DND-41 (cell line): ENCODE measurements around the gene CNTNAP5.

Experiments used
- ATAC-seq: fragments of 200-7000 bp; cut with Tn5 transposase; 3 replicates; pipeline ENCODE4 v1.9.1; 2021; ENCODE audit warnings: low read depth; ENCODE audit not compliant: insufficient read depth
- DNase-seq: peaks from one replicate; pipeline ENCODE4 v3.0.0-alpha.2; 2020
- H2AFZ ChIP-seq: 2 replicates; pipeline ENCODE4 v1.6.0; 2012; ENCODE audit warnings: low read depth, low read length
- H3K27ac ChIP-seq: 2 replicates; pipeline ENCODE4 v1.5.1; 2012; ENCODE audit warnings: low read length, inconsistent platforms
- H3K27me3 ChIP-seq: fragments of 200-600 bp; sonication (generic); 2 replicates; pipeline ENCODE4 v1.6.0; 2012; ENCODE audit warnings: low read length, mild to moderate bottlenecking, inconsistent platforms; ENCODE audit not compliant: insufficient read depth, poor library complexity
- H3K36me3 ChIP-seq: 2 replicates; pipeline ENCODE4 v1.5.1; 2012; ENCODE audit warnings: low read length, inconsistent platforms; ENCODE audit not compliant: insufficient read depth
- H3K4me1 ChIP-seq: 2 replicates; pipeline ENCODE4 v1.5.1; 2012; ENCODE audit warnings: mild to moderate bottlenecking, low read length; ENCODE audit not compliant: insufficient read depth
- H3K4me2 ChIP-seq: 2 replicates; pipeline ENCODE4 v1.6.0; 2012; ENCODE audit warnings: mild to moderate bottlenecking, moderate library complexity, low read length, inconsistent platforms; ENCODE audit not compliant: insufficient read depth
- H3K4me3 ChIP-seq, 2 experiments: fragments of 200-600 bp in 1 of 2; shearing (Covaris generic) in 1 of 2; 2 replicates each; pipeline ENCODE4 v1.5.1; 2012 to 2016; ENCODE audit warnings: inconsistent platforms in 2 of 2, low read length in 2 of 2, mild to moderate bottlenecking in 2 of 2, low read depth in 1 of 2, moderate library complexity in 1 of 2
- H3K79me2 ChIP-seq: 2 replicates; pipeline ENCODE4 v1.6.0; 2012; ENCODE audit warnings: low read length, inconsistent platforms; ENCODE audit not compliant: insufficient read depth
- H3K9ac ChIP-seq: 2 replicates; pipeline ENCODE4 v1.6.0; 2012; ENCODE audit warnings: low read depth, mild to moderate bottlenecking, inconsistent platforms, low read length, moderate library complexity
- H3K9me3 ChIP-seq: 2 replicates; pipeline ENCODE4 v1.5.1; 2012; ENCODE audit warnings: low read length, moderate library complexity, mild to moderate bottlenecking, inconsistent platforms; ENCODE audit not compliant: insufficient read depth, severe bottlenecking
- H4K20me1 ChIP-seq: 2 replicates; pipeline ENCODE4 v1.6.0; 2012; ENCODE audit warnings: low read length; ENCODE audit not compliant: insufficient read depth
- EZH2 ChIP-seq: IDR thresholded peaks from 3 replicates; pipeline ENCODE4 v1.6.1; 2012; ENCODE audit warnings: borderline replicate concordance, low read depth, mild to moderate bottlenecking, moderate library complexity, low read length, inconsistent platforms; ENCODE audit not compliant: severe bottlenecking
- TF ChIP-seq, protein P1 (sequence below): IDR thresholded peaks from 2 replicates; pipeline ENCODE4 v1.5.1; 2012; ENCODE audit warnings: borderline replicate concordance, low read length, moderate library complexity, mild to moderate bottlenecking; ENCODE audit not compliant: poor library complexity, severe bottlenecking; ENCODE audit errors: extremely low read depth

Gene CNTNAP5

GRCh38 chr2:124024561-124025170 is 421 bp upstream of the CNTNAP5 start:
- no peak overlapping the region for H3K4me3 ChIP-seq
- no peak for ATAC-seq

GRCh38 chr2:124025891-124026434 is 876 bp downstream of the CNTNAP5 start:
- Histone ChIP-seq H3K4me2 (no peak overlapping the region), H3K36me3 (no peaks in the 10 kb centered on the region), H3K27ac (no peak overlapping the region), H3K79me2 (no peaks in the 10 kb centered on the region), H3K9me3 (peaks cover 3% of the 10 kb centered on the region), H3K27me3 (no peaks in the 10 kb centered on the region), H2AFZ (no peak overlapping the region), H3K4me3 (no peak overlapping the region), H3K9ac (no peak overlapping the region), H3K4me1 (no peaks in the 10 kb centered on the region), H4K20me1 (no peaks in the 10 kb centered on the region)
- no peak for TF ChIP-seq EZH2
- TF ChIP-seq, protein P1, sequence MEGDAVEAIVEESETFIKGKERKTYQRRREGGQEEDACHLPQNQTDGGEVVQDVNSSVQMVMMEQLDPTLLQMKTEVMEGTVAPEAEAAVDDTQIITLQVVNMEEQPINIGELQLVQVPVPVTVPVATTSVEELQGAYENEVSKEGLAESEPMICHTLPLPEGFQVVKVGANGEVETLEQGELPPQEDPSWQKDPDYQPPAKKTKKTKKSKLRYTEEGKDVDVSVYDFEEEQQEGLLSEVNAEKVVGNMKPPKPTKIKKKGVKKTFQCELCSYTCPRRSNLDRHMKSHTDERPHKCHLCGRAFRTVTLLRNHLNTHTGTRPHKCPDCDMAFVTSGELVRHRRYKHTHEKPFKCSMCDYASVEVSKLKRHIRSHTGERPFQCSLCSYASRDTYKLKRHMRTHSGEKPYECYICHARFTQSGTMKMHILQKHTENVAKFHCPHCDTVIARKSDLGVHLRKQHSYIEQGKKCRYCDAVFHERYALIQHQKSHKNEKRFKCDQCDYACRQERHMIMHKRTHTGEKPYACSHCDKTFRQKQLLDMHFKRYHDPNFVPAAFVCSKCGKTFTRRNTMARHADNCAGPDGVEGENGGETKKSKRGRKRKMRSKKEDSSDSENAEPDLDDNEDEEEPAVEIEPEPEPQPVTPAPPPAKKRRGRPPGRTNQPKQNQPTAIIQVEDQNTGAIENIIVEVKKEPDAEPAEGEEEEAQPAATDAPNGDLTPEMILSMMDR, result no peak
- no peak for DNase-seq
- no peak for ATAC-seq

More at GRCh38 chr2:124024561-124025170, 421 bp upstream of the CNTNAP5 start:
- H2AFZ ChIP-seq, result no peak overlapping the region
- no peaks in the 10 kb centered on the region for H3K79me2 ChIP-seq
- no peaks in the 10 kb centered on the region for H3K27me3 ChIP-seq
- H3K27ac ChIP-seq, result no peak overlapping the region
- H3K4me1 ChIP-seq, result no peaks in the 10 kb centered on the region
- TF ChIP-seq, protein P1, result no peak
- no peak for TF ChIP-seq EZH2
- H3K9ac ChIP-seq, result no peak overlapping the region
- H3K4me2 ChIP-seq, result no peak overlapping the region
- H3K9me3 ChIP-seq, result peaks cover 3% of the 10 kb centered on the region
- no peaks in the 10 kb centered on the region for H3K36me3 ChIP-seq
- H4K20me1 ChIP-seq, result no peaks in the 10 kb centered on the region
- DNase-seq, result no peak

DNA sequence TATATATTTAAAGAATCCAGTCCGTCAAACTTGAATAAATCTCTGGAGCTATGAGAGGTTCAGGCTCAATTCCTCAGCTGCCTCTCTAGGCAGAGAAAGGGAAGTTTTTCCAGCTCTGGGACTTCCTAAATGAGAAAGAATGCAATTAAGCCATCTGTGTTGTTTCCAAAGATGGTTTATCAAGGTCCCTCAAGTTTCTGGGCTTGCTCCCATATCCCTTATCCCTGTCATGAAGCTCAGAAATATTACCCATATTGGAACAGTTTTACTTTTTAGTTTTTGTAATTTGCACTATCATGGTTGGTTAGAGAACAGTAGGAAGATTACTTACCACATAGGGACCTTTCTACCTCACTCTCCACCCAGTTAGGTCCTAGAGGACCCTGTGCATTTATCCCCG is 1.4 kb downstream of the CNTNAP5 start:
- no peak overlapping the region for H2AFZ ChIP-seq
- H3K4me2 ChIP-seq, result no peak overlapping the region
- no peak for TF ChIP-seq EZH2
- TF ChIP-seq, protein P1, result no peak
- no peak overlapping the region for H3K4me3 ChIP-seq
- no peaks in the 10 kb centered on the region for H3K36me3 ChIP-seq
- H3K27ac ChIP-seq, result no peak overlapping the region
- no peak overlapping the region for H3K9ac ChIP-seq
- no peaks in the 10 kb centered on the region for H3K4me1 ChIP-seq
- ATAC-seq (no peak), DNase-seq (no peak)
- no peaks in the 10 kb centered on the region for H4K20me1 ChIP-seq
- H3K9me3 ChIP-seq, result peaks cover 3% of the 10 kb centered on the region
- H3K79me2 ChIP-seq, result no peaks in the 10 kb centered on the region
- no peaks in the 10 kb centered on the region for H3K27me3 ChIP-seq
